Ishikawa (cell line): ENCODE data around the gene ADAMTS16.

Experiments
- EP300 ChIP-seq: IDR thresholded peaks from 2 replicates; pipeline ENCODE4 v1.6.1; 2012; ENCODE audit warnings: borderline replicate concordance
- RAD21 ChIP-seq: IDR thresholded peaks from 2 replicates; pipeline ENCODE4 v1.6.1; 2012; ENCODE audit warnings: low read depth
- TAF1 ChIP-seq: IDR thresholded peaks from 2 replicates; pipeline ENCODE4 v1.6.1; 2012; ENCODE audit warnings: low read depth, mild to moderate bottlenecking
- TF ChIP-seq, protein P1 (sequence below): IDR thresholded peaks from 2 replicates; pipeline ENCODE4 v1.6.1; 2012

DNA sequence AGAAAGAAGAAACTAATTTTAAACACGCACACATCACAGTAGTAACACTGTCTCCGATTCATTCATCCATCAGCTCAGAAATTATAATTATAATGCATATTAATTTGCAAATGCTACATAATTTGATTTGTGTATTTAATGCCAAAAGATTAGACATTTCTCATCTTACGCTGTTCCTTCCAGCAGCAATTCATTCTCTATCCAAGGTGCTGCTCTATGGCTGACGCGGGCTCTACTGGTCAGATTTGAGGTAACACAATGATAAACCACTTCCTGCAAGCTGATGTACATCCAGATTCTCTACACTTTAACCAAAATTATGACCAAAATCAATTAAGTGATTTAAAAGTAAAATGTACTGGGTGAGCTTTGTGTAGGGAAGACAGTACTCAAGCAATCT is 204.5 kb downstream of the ADAMTS16 start:
- no peak for TF ChIP-seq EP300
- TF ChIP-seq TAF1: no peak
- TF ChIP-seq, protein P1, sequence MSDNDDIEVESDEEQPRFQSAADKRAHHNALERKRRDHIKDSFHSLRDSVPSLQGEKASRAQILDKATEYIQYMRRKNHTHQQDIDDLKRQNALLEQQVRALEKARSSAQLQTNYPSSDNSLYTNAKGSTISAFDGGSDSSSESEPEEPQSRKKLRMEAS: no peak
- no peak for TF ChIP-seq RAD21
